Coronary artery (tissue), 2 donors: Measurements from ENCODE around the gene FAM47E.

Experiments
- DNase-seq: peaks from one replicate; pipeline ENCODE4 v3.0.0-alpha.2; 2017; ENCODE audit warnings: low spot score
- H3K27ac ChIP-seq, 2 donors: fragments of 200-600 bp; sonication (generic); one replicate each; pipeline ENCODE4 v1.5.1; 2016 to 2019
- H3K4me3 ChIP-seq: fragments of 200-600 bp; sonication (generic); 2 replicates; pipeline ENCODE4 v1.5.1; 2016; ENCODE audit warnings: mild to moderate bottlenecking, moderate library complexity
- TF ChIP-seq, protein P1 (sequence below): fragments of 200-600 bp; sonication (generic); IDR thresholded peaks from one replicate; pipeline ENCODE4 v1.5.1; 2019; ENCODE audit warnings: antibody characterized with exemption

FAM47E gene, protein sequence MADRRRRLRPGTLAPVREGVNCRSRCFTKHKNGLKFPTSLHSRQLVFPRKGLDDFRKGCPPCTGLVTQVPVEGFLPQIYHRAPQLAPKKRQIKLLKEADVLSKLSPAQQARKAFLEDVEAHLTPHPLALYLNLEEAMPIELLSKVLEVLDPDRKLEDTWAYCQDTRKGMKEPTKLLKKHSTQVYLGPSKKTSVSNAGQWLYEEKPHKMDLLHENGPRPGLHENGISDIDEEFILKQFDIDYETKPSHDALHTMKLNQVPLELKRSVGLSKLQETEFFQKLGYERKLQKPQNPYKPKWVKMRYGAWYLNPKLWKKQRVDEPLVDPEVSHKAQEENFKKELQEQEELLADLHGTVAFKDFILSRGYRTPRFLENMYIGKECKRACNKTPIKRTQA

DNA sequence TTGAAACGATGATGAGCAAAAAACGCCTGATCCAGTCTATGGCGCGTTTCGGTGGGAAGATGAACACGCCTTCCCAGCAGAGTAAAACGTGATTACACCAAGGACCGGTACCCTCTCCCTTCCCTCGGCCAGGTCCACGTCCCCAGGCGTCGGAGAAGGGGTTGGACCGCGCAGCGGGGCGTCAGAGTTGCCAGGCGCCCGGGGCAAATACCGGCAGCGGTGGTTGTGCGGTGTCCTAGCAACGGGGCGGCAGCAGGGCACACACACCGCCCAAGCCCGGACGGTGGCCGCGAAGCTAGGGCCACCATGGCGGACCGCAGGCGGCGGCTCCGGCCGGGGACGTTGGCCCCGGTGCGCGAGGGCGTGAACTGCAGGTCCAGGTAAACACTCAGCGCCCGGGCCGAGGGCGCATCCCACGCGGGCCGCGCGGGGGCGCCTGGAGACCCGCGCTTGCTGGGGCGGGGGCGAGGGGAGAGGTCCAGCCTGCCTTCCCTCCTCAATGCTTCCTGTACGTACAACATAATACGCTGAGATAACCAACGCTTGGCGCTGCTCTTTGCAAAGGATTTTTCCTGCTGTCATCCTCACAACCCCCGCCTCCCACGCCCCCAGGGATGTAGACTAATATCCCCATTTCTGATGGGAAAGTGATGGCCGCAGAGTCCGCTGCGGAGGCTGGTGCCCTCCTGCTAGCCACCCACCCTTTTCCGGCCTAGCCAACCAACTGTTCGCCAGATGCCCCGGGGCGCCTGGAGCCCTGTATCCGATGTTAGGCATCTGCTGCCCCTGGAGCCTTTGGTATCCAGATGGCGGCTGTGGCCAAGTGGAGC lies at the start of gene FAM47E:
Gene FAM47E, plus strand, starts transcription at position 281 of the 830 bp plus-strand sequence. Its CDS starts 26 bp downstream, at position 307.
- peak; percentile 89 for DNase-seq
- Histone ChIP-seq H3K4me3 (peak within 1 kb of the TSS; percentile 88), H3K27ac (peak within 1 kb of the TSS in 1 of 2 donors; percentile 20)
- TF ChIP-seq, protein P1, sequence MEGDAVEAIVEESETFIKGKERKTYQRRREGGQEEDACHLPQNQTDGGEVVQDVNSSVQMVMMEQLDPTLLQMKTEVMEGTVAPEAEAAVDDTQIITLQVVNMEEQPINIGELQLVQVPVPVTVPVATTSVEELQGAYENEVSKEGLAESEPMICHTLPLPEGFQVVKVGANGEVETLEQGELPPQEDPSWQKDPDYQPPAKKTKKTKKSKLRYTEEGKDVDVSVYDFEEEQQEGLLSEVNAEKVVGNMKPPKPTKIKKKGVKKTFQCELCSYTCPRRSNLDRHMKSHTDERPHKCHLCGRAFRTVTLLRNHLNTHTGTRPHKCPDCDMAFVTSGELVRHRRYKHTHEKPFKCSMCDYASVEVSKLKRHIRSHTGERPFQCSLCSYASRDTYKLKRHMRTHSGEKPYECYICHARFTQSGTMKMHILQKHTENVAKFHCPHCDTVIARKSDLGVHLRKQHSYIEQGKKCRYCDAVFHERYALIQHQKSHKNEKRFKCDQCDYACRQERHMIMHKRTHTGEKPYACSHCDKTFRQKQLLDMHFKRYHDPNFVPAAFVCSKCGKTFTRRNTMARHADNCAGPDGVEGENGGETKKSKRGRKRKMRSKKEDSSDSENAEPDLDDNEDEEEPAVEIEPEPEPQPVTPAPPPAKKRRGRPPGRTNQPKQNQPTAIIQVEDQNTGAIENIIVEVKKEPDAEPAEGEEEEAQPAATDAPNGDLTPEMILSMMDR: no peak

DNA sequence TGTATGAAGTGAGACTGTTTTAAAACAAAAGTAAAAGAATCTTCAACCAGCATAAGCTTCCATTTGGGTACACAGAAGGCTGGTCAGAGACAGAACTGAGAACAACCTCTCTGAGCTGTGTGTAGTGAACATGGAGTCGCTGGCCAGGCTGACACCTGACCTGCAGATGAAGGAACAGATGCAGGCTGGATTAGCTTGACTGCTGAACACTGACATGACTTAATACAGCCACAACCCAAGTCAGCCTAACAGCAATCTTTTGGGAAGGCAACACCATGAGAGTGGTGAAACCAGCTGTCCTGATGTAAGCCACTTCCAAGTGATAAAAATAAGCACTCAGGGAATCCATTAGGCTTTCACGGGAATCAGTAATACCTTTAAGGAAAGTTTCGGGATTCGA lies 48.0 kb upstream of the FAM47E start:
- DNase-seq: no peak
- H3K27ac ChIP-seq: peak overlapping the region in 1 of 2 donors; percentile 8
- no peak overlapping the region for H3K4me3 ChIP-seq
- TF ChIP-seq, protein P1: no peak

DNA sequence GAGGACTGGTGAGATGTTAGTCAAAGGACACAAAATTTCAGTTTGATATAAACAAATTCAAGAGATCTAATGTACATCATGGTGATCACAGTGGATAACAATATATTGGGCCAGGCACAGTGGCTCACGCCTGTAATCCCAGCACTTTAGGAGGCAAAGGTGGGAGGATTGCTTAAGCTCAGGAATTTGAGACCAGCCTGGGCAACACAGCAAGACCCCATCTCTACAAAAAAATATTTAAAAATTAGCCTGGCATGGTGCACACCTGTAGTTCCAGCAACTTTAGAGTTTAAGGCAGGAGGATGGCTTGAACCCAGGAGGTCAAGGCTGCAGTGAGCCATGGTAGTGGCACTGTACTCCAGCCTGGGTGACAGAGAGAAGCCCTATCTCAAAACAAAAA lies 46.6 kb upstream of the FAM47E start:
- TF ChIP-seq, protein P1: no peak
- no peak for DNase-seq
- H3K27ac ChIP-seq: no peak overlapping the region
- no peak overlapping the region for H3K4me3 ChIP-seq

DNA sequence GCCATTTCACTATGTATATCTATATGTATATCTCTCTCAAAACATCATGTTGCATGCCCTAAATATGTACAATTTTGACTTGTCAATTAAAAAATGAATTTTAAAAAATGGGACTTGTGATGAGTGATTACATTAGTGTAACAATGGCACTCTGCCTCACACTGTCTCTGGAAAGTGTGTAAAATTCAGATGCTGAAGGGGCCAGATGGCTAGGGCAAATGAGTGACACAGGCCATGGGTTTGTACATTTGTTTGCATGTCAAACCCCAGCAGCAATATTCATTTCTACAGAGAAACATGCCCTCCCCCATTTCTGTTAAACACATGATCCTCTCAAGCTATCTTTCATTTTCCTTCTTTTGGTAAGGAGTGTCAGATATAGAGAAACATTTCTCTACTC lies 46.0 kb upstream of the FAM47E start:
- no peak overlapping the region for H3K4me3 ChIP-seq
- no peak for DNase-seq
- peak overlapping the region in 1 of 2 donors; percentile 64 for H3K27ac ChIP-seq
- TF ChIP-seq, protein P1: no peak

DNA sequence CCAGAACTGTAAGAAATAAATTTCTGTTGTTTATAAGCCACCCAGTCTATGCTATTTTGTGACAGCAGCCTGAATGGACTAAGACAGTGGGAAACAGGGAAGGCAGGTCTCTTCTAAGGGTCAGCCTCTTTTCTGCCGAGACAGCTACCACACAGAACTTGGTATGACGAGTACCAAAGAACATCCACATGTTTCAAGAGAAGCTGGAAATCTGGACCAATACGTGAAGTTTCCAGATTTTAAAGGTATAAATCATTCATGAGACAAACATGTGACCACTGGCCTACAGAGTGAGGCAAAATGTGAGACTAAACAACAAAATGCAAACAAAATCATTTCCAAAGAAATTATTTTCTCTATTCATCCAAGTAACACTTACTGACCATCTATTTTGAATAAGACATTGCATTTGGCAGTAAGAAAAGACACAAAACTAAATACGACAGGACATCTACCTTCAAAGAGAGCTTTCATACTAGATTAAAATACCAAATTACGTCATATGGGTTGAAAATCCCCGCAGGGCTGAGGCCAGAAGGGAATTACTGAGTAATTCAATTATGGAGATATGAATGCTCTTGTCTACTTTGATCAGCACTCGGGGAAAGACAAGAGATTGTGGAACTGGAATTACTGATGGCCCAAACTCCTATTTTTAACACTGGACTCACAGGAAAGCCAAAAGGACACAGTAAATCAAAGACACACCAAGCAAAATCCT lies 45.1 kb upstream of the FAM47E start:
- TF ChIP-seq, protein P1: no peak
- no peak for DNase-seq
- H3K27ac ChIP-seq: peak overlapping the region; percentile 22 to 64
- peak overlapping the region; percentile 18 for H3K4me3 ChIP-seq

DNA sequence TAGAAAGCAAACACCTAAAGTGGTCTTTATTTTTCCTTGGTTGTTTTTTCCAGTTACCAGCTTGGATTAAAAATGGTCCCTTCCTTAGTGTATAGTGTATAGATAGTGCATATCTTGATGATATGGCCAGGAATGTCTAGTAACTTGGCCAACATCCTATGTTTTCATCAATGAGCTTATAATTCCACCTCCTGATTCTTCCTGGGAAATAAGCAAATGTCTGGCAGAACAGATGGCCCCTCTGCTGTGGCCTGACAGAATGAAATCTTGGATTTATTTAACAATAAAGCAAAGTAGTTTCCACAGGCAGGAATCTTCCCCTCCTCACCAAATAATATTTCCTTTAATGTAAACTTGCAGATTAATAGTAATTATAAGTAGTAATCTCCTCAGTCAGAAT lies 44.0 kb upstream of the FAM47E start:
- Histone ChIP-seq H3K4me3 (no peak overlapping the region), H3K27ac (peak overlapping the region; percentile 82 to 88)
- DNase-seq: no peak
- TF ChIP-seq, protein P1: no peak
